ENCODE data around the gene TNFRSF4.
A peak's percentile ranks its signal among the peaks of the same experiment; 100 is the strongest.

DNA sequence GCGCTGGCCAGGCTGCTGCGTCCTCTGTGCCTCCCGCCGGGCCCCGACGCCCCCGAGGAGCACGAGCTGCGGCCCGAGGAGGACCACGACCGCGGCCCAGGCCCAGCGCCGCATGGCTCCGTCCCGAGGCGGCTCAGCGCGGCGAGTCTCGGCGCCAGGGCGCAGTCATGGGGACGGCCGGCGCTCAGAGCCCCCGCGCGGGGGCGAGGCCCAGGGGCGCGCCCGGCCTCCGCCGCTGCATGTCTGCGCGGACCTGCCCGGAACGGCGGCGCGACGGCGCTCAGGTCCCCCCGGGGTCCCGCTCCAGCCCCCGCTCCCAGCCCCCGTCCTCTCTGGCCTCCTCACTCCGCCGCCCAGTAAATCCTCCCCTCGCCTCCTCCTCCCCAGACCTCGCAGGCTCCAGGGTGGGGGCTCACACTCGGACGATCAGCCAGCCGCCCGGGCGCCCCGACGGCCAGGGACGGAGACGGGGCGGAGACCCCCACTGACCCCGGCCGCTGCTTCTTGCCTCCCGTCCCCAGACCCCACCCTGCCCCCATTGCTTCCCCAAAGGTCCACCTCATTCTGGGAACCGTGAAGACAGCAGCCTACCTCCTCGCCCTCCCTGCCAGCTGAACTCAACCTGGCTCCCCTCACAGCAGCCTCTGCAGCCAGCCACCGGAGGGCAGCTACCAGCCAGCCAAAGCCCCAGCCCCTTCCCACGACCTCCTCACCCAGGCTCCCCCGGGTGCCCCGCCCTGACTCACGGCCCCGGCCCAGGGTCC lies 32.8 kb upstream of the TNFRSF4 start, which contains the start of gene C1QTNF12:
- TF ChIP-seq EP300 (IDR thresholded peaks at IDR 0.05; ENCODE audit: borderline replicate concordance in 1 of 2, low read depth in 2 of 2, low read length in 2 of 2), result no peak
- no peak for TF ChIP-seq BACH1 (IDR thresholded peaks at IDR 0.05; ENCODE audit: low read length)
- TF ChIP-seq CTCF (IDR thresholded peaks at IDR 0.05; ENCODE audit: control extremely low read depth in 1 of 3, insufficient read depth in 1 of 3, low read depth in 1 of 3, low read length in 3 of 3), result peak in 1 of 3 experiments; percentile 26; a peak in 1 of 4 replicates
- TF ChIP-seq USF2 (IDR thresholded peaks at IDR 0.05; ENCODE audit: low read length), result no peak
- TF ChIP-seq PHF8 (conservative IDR thresholded peaks at IDR 0.05; ENCODE audit: low read depth, low read length), result no peak
- peak in 1 of 2 experiments; percentile 20; a peak in 1 of 4 replicates for TF ChIP-seq RAD21 (IDR thresholded peaks at IDR 0.05 in 1 of 2, conservative IDR thresholded peaks at IDR 0.05 in 1 of 2; ENCODE audit: low read depth in 2 of 2, low read length in 2 of 2)
- TF ChIP-seq TCF12 (IDR thresholded peaks at IDR 0.05; ENCODE audit: low read depth, low read length), result no peak
- TF ChIP-seq SP1 (IDR thresholded peaks at IDR 0.05; ENCODE audit: low read depth, low read length), result no peak
